GM11168 (cell line): ENCODE measurements around the gene FOXP1.

Experiments
- in situ Hi-C: fragments of 300-500 bp; cut with MboI; formaldehyde crosslinking; loops from one replicate; pipeline ENCODE4 v1.12.0; 2022; ENCODE audit warnings: low sequenced_read_pairs; ENCODE audit not compliant: unreplicated experiment

FOXP1 gene

GRCh38 chr3:71128961-71129360 lies 454.6 kb downstream of the FOXP1 start:
- in situ Hi-C loops, result no loop called here

- in situ Hi-C loops, result no loop called here
Measured at GRCh38 chr3:71127844-71128243, 455.7 kb downstream of the FOXP1 start.

- in situ Hi-C loops, result no loop called here
Measured at GRCh38 chr3:71127052-71127831, 456.3 kb downstream of the FOXP1 start.

- in situ Hi-C loops, result no loop called here
Measured at GRCh38 chr3:71125738-71126137, 457.8 kb downstream of the FOXP1 start.

GRCh38 chr3:71124048-71124447 lies 459.5 kb downstream of the FOXP1 start:
- in situ Hi-C loops, result no loop called here

GRCh38 chr3:71122641-71123040 lies 460.9 kb downstream of the FOXP1 start:
- in situ Hi-C loops, result no loop called here

GRCh38 chr3:71121429-71122167 lies 461.9 kb downstream of the FOXP1 start:
- in situ Hi-C loops, result no loop called here

- in situ Hi-C loops, result no loop called here
Measured at GRCh38 chr3:71120012-71120411, 463.5 kb downstream of the FOXP1 start.

GRCh38 chr3:71119171-71119570 lies 464.4 kb downstream of the FOXP1 start:
- in situ Hi-C loops, result no loop called here

GRCh38 chr3:71118436-71118835 lies 465.1 kb downstream of the FOXP1 start:
- in situ Hi-C loops, result no loop called here

- in situ Hi-C loops, result no loop called here
Measured at GRCh38 chr3:71117572-71118247, 465.8 kb downstream of the FOXP1 start.

- in situ Hi-C loops, result no loop called here
Measured at GRCh38 chr3:71114610-71115009, 468.9 kb downstream of the FOXP1 start.

GRCh38 chr3:71112576-71112975 lies 471.0 kb downstream of the FOXP1 start:
- in situ Hi-C loops, result no loop called here

GRCh38 chr3:71111784-71112440 lies 471.6 kb downstream of the FOXP1 start:
- in situ Hi-C loops, result no loop called here

GRCh38 chr3:71110385-71111222 lies 472.9 kb downstream of the FOXP1 start:
- in situ Hi-C loops, result no loop called here

- in situ Hi-C loops, result no loop called here
Measured at GRCh38 chr3:71109977-71110285, 473.6 kb downstream of the FOXP1 start.

- in situ Hi-C loops, result no loop called here
Measured at GRCh38 chr3:71109241-71109976, 474.1 kb downstream of the FOXP1 start.

GRCh38 chr3:71107926-71108325 lies 475.6 kb downstream of the FOXP1 start:
- in situ Hi-C loops, result no loop called here

- in situ Hi-C loops, result no loop called here
Measured at GRCh38 chr3:71104976-71105375, 478.6 kb downstream of the FOXP1 start.
